ENCODE measurements around the gene OSBPL7.

The OSBPL7 gene

DNA sequence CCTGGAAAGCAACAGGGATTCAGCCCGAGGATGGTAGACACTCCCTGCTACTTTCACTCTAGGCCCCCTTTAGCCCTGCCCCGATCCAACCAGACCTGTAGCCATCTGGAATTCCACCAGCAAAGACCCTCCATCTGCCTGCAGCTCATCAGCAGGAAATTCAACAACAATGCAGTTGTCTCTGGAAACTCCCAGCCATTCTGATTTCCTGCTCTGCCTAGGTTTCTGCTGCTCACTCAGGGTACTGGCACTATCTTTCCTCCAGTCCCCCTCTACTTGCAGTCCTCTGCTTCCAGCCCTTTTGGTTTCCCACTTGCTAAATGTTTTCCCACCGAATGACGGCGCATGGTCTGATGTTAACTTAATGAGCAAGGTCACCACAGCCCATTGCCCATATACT is 32.0 kb upstream of the OSBPL7 start:
- TF ChIP-seq, protein P1, sequence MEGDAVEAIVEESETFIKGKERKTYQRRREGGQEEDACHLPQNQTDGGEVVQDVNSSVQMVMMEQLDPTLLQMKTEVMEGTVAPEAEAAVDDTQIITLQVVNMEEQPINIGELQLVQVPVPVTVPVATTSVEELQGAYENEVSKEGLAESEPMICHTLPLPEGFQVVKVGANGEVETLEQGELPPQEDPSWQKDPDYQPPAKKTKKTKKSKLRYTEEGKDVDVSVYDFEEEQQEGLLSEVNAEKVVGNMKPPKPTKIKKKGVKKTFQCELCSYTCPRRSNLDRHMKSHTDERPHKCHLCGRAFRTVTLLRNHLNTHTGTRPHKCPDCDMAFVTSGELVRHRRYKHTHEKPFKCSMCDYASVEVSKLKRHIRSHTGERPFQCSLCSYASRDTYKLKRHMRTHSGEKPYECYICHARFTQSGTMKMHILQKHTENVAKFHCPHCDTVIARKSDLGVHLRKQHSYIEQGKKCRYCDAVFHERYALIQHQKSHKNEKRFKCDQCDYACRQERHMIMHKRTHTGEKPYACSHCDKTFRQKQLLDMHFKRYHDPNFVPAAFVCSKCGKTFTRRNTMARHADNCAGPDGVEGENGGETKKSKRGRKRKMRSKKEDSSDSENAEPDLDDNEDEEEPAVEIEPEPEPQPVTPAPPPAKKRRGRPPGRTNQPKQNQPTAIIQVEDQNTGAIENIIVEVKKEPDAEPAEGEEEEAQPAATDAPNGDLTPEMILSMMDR (IDR thresholded peaks at IDR 0.05; ENCODE audit: low read depth, low read length, missing control alignments), result no peak
- H3K4me3 ChIP-seq (ENCODE audit: low read depth, low read length), result no peak overlapping the region
- DNase-seq (ENCODE audit: low read depth), result no peak

DNA sequence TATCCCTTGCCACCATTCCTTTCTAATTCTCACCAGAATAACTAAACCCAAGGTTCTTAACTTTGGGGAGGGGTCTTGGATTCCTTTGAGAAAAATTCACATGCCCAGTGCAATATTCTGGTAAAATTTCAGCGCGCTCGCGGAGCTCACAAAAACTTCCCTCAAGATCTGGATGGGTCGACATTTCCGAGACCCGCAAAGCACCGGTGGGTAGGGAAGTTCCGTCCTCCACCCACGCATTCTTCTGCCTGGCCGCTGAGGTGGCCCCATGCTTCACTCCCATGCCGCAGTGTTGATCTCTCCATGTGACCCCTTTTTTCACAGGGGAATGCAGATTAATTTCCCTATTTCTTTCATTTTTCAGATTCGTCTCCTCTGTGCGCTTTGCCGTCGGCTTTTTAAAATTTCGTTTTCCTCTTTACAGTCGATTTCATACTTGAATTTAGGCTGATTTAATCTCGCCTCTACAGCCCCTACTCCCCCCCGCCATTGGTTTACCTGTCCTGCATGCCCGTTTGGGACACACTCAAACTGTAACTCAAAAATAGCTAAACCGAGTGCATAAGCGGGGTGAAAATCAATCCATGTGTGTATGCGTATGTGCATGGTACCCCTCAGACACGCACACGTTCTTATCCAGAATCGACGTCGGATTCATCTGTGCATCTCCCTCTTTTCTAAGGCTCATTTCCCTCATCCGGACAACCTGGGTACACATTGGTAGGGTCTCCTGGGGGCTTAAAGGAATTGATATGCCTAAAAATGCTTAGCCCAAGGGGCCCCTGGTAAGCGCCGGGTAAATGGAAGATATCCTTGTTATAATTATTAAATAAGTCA is 30.7 kb upstream of the OSBPL7 start:
- TF ChIP-seq, protein P1 (IDR thresholded peaks at IDR 0.05; ENCODE audit: low read depth, low read length, missing control alignments), result no peak
- no peak overlapping the region for H3K4me3 ChIP-seq (ENCODE audit: low read depth, low read length)
- no peak for DNase-seq (ENCODE audit: low read depth)

DNA sequence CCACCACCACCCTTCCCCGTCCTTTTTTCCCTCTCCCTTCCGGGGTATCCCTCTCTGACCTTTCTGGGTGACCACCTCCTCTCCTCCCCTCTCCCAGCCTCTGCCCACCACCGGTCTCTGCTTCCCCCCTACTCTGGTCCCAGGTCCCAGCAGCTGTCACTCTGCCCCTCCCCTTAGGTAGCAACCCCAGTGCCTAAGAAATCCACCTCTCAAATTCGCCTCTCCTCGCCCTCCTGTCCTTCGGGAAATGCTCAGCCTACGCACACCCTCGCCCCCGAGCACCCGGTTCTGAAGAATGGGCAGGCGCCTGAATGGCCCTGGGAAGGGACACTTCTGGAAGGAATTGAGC is 30.1 kb upstream of the OSBPL7 start:
- no peak overlapping the region for H3K4me3 ChIP-seq (ENCODE audit: low read depth, low read length)
- no peak for DNase-seq (ENCODE audit: low read depth)
- TF ChIP-seq, protein P1 (IDR thresholded peaks at IDR 0.05; ENCODE audit: low read depth, low read length, missing control alignments), result no peak

DNA sequence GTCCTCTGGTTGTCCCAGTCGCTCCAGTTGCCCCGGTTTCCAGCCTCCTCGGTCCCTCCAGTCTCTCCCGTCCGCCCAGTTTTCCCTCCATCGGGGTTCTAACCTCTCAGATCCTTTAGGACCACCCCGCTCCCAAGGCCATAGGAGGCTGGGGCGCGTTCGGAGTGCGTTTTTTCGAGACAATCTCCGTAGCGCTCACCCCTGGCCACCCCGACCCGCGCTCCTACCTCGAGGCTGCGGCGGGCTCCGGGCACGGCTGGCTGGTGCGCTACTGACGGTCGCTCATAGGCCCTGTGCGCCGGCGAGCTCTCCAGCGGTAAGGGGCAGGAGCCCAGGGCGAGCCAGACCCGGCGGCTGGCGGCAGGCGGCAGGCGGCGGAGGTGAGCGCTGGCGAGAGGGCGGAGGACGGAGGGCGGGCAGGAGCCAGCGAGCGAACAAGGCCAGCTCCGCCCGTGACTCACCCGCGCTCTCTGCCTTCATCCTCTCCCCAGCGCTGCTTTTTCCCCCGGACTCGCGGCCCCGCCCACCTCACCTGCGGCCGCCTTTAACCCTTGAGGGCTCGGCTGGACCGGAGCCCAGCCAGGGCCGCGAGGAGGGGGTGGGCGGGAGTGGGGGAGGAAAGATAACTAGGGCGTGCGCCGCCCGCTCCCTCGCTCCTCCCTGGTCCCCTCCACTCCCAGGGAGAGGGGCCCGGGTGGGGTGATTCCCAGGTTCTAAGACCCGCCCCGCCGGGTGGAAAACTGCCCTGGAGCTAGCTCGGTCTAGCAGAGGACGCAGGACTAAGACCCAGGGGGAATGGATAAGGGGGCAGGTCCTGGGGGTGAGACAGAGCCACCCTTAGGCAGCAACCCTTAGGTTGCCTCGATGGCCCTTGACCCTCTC is 29.3 kb upstream of the OSBPL7 start, which contains the start of gene SP6:
TSS of gene SP6 (minus strand) at position 472 of the 882 bp plus-strand sequence. CDS start 2,734 bp downstream, outside the sequence.
- H3K4me3 ChIP-seq (ENCODE audit: low read depth, low read length), result no peak within 1 kb of the TSS
- no peak for DNase-seq (ENCODE audit: low read depth)
- TF ChIP-seq, protein P1 (IDR thresholded peaks at IDR 0.05; ENCODE audit: low read depth, low read length, missing control alignments), result no peak

DNA sequence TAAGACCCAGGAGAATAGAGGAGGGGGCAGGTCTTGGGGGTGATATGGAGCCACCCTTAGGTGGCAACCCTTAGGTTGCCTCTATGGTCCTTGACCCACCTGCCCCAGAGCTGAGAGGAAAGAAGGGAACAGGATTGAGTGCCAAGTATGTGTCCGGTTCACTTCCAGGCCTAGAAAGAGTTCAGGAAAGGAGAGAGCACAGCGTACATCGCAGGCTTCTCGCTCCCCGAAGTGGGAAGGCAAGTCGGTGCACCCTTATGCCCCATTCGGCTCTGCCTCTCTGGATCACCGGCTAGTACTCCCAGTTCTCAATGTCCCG is 28.7 kb upstream of the OSBPL7 start:
- TF ChIP-seq, protein P1 (IDR thresholded peaks at IDR 0.05; ENCODE audit: low read depth, low read length, missing control alignments), result no peak
- DNase-seq (ENCODE audit: low read depth), result no peak
- H3K4me3 ChIP-seq (ENCODE audit: low read depth, low read length), result no peak overlapping the region

DNA sequence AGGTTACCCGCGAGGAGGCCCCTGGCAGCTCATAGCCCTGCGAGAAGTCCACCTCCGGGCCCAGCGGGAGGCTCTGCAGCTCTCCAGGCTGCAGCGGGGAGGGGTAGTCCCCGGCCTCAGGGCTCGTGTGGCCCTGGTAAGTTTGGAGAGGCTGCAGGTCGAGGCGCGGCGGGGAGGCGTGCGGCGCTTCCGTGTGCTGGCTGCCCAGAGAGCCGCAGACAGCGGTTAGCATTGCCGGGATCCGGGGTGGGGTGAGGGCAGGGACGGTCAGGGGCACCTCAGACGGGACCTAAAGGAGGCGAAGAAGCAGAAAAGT is 26.6 kb upstream of the OSBPL7 start:
- TF ChIP-seq, protein P1 (IDR thresholded peaks at IDR 0.05; ENCODE audit: low read depth, low read length, missing control alignments), result no peak
- H3K4me3 ChIP-seq (ENCODE audit: low read depth, low read length), result no peak overlapping the region
- no peak for DNase-seq (ENCODE audit: low read depth)
